Prostate gland (tissue), 2 donors: ENCODE measurements around the gene GABPB2.

Experiments
- CTCF ChIP-seq, 4 experiments: fragments of 200-600 bp in 2 of 4; fragments of 450-650 bp in 2 of 4; sonication (generic) in 2 of 4; IDR thresholded peaks; 1 replicate in 3 of 4; 2 replicates in 1 of 4; pipeline ENCODE4 v1.5.1; 2016 to 2019; ENCODE audit warnings: antibody characterized with exemption in 4 of 4, mild to moderate bottlenecking in 2 of 4, moderate library complexity in 2 of 4
- POLR2A ChIP-seq: fragments of 450-650 bp; IDR thresholded peaks from one replicate; pipeline ENCODE4 v1.6.1; 2016; ENCODE audit warnings: antibody characterized with exemption, mild to moderate bottlenecking
- POLR2AphosphoS5 ChIP-seq: sonication (generic); formaldehyde crosslinking; IDR thresholded peaks from one replicate; pipeline ENCODE4 v1.6.1; 2017; ENCODE audit warnings: antibody characterized with exemption

- TF ChIP-seq CTCF (IDR thresholded peaks at IDR 0.05) (no peak), POLR2AphosphoS5 (no peak), POLR2A (no peak)
These were observed 9.7 kb upstream of the GABPB2 start for GRCh38 chr1:151060657-151061421.
